ENCODE measurements around the gene DUSP5. TPM values are rescaled to one million over a fixed set of nuclear protein-coding genes. Genes with fewer than 3 reads are reported as not detected.

Gene DUSP5, protein sequence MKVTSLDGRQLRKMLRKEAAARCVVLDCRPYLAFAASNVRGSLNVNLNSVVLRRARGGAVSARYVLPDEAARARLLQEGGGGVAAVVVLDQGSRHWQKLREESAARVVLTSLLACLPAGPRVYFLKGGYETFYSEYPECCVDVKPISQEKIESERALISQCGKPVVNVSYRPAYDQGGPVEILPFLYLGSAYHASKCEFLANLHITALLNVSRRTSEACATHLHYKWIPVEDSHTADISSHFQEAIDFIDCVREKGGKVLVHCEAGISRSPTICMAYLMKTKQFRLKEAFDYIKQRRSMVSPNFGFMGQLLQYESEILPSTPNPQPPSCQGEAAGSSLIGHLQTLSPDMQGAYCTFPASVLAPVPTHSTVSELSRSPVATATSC
- total RNA-seq (47.5 and 49.6 TPM in 2 replicates), polyA plus RNA-seq (54.2 and 60.7 TPM in 2 replicates)

DNA sequence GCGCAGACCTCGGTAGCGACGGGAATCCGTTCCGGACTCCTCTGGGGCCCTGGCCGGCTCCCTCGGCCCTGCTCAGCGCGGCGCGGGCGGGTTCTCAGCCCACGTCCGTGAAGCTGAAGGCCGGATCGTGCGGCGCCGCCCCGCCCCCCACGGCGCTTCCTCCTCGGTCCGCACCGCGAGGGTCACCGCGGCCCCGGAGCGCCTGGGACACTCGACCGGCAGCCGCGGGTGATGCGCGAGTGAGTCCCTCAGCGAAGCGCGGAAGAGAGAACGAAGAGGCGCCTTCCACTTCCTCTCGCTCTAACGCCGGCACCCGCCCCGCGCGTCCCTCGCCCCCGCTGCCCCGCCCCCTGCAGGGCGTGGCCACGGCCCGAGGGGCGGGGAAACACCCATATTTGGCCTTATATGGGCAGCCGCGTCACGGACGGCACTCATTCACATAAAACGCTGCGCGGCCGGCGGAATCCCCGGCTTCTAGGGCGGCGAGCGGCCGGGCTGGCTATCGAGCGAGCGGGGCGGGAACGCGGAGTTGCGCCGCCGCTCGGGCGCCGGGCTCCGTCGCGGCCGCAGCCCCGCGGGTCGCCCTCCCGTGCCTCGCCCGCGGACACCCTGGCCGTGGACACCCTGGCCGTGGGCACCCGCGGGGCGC is at the start of gene DUSP5:
TSS of gene DUSP5 (plus strand) at position 470 of the 649 bp plus-strand sequence. CDS start 215 bp downstream, outside the sequence.
- WGBS (ENCODE audit: low lambda C conversion rate, missing lambda C conversion rate): 2% methylated on average over 56 of the region's 98 CpGs
- DNase-seq (ENCODE audit: low spot score): peak; percentile 97
- H3K4me2 ChIP-seq: peak within 1 kb of the TSS; percentile 86
- peaks cover 16% of the 10 kb centered on the region for H3K27me3 ChIP-seq
- peak within 1 kb of the TSS; percentile 68 for H3K4me3 ChIP-seq
- H3K9me2 ChIP-seq (replicated peaks; ENCODE audit: insufficient read depth): no peaks in the 10 kb centered on the region
- peak within 1 kb of the TSS; percentile 94 for H3K27ac ChIP-seq
- peaks cover 32% of the 10 kb centered on the region for H3K4me1 ChIP-seq (ENCODE audit: insufficient read depth)
- peaks cover 3% of the 10 kb centered on the region for H4K20me1 ChIP-seq (ENCODE audit: insufficient read depth, poor library complexity, severe bottlenecking)
- H3K9me3 ChIP-seq (ENCODE audit: low read depth): no peaks in the 10 kb centered on the region
- no peaks in the 10 kb centered on the region for H3K36me3 ChIP-seq (replicated peaks; ENCODE audit: insufficient read depth, low read depth)
- peaks cover 6% of the 10 kb centered on the region for H3K79me2 ChIP-seq
- TF ChIP-seq, protein P1, sequence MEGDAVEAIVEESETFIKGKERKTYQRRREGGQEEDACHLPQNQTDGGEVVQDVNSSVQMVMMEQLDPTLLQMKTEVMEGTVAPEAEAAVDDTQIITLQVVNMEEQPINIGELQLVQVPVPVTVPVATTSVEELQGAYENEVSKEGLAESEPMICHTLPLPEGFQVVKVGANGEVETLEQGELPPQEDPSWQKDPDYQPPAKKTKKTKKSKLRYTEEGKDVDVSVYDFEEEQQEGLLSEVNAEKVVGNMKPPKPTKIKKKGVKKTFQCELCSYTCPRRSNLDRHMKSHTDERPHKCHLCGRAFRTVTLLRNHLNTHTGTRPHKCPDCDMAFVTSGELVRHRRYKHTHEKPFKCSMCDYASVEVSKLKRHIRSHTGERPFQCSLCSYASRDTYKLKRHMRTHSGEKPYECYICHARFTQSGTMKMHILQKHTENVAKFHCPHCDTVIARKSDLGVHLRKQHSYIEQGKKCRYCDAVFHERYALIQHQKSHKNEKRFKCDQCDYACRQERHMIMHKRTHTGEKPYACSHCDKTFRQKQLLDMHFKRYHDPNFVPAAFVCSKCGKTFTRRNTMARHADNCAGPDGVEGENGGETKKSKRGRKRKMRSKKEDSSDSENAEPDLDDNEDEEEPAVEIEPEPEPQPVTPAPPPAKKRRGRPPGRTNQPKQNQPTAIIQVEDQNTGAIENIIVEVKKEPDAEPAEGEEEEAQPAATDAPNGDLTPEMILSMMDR (IDR thresholded peaks at IDR 0.05; ENCODE audit: poor library complexity): no peak
- TF ChIP-seq EZH2phosphoT487 (IDR thresholded peaks at IDR 0.05; ENCODE audit: low read depth, severe bottlenecking, unreplicated experiment) (no peak), EZH2 (IDR thresholded peaks at IDR 0.05; ENCODE audit: borderline replicate concordance) (no peak)
- peak within 1 kb of the TSS; percentile 67 for H2AFZ ChIP-seq

DNA sequence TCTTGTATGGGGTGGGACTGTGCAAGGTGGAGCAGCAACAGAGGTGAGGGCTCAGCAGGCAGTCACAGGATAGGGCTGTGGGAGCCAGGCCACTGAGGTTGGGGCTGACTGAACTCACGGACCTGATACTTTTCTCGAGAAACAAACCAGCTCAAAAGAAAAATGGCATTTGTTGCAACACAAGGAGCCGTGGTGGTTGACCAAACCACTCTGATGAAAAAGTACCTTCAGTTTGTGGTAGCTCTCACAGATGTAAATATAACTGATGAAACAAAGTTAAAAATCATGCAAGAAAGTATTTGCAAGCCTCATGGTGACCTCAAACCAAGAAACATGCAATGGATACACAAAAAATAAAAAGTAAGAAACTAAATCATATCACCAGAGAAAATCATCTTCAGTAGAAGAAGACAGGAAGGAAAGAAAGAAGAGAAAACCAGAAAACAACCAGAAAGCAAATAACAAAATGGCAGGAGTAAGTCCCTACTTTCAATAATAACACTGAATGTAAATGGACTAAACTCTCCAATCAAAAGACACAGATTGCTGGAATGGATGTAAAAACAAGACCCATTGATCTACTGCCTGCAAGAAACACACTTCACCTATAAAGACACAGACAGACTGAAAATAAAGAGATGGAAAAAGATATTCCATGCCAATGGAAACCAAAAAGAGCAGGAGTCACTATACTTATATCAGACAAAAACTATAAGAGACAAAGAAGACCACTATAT is 48.9 kb upstream of the DUSP5 start:
- H3K9me3 ChIP-seq (ENCODE audit: low read depth): no peaks in the 10 kb centered on the region
- H4K20me1 ChIP-seq (ENCODE audit: insufficient read depth, poor library complexity, severe bottlenecking): no peaks in the 10 kb centered on the region
- no peak overlapping the region for H3K4me3 ChIP-seq
- H3K4me2 ChIP-seq: no peak overlapping the region
- TF ChIP-seq EZH2 (IDR thresholded peaks at IDR 0.05; ENCODE audit: borderline replicate concordance): no peak
- H2AFZ ChIP-seq: no peak overlapping the region
- H3K27me3 ChIP-seq: no peaks in the 10 kb centered on the region
- H3K9me2 ChIP-seq (replicated peaks; ENCODE audit: insufficient read depth): no peaks in the 10 kb centered on the region
- no peaks in the 10 kb centered on the region for H3K36me3 ChIP-seq (replicated peaks; ENCODE audit: insufficient read depth, low read depth)
- no peaks in the 10 kb centered on the region for H3K79me2 ChIP-seq
- no peaks in the 10 kb centered on the region for H3K4me1 ChIP-seq (ENCODE audit: insufficient read depth)
- no peak overlapping the region for H3K27ac ChIP-seq
- no peak for DNase-seq (ENCODE audit: low spot score)
- 93% methylated on average over 3 of the region's 3 CpGs for WGBS (ENCODE audit: low lambda C conversion rate, missing lambda C conversion rate)

DNA sequence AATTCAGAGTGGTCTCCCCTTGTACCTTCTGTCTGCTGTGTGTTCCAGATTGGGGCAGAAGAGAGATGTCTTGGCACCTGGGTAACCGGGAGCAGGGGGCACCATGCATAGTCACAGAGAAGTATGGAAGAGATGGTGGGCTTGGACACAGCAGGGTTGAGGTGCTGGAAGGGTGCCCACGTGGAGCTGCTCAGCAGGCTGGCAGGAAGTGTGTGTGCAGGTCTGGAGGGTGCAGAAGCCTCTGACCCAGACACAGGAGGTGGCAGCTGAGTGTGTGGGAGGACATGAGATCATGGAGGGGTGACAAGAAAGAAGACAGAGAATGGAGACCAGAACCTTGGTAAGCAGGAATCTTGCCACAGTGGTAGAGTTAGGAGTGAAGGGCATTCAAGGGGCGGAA is 42.3 kb upstream of the DUSP5 start:
- no peaks in the 10 kb centered on the region for H4K20me1 ChIP-seq (ENCODE audit: insufficient read depth, poor library complexity, severe bottlenecking)
- no peak overlapping the region for H3K4me2 ChIP-seq
- no peaks in the 10 kb centered on the region for H3K36me3 ChIP-seq (replicated peaks; ENCODE audit: insufficient read depth, low read depth)
- no peaks in the 10 kb centered on the region for H3K9me3 ChIP-seq (ENCODE audit: low read depth)
- no peak overlapping the region for H2AFZ ChIP-seq
- H3K4me3 ChIP-seq: no peak overlapping the region
- WGBS (ENCODE audit: low lambda C conversion rate, missing lambda C conversion rate): 62% methylated on average over 3 of the region's 3 CpGs
- no peaks in the 10 kb centered on the region for H3K9me2 ChIP-seq (replicated peaks; ENCODE audit: insufficient read depth)
- H3K27ac ChIP-seq: no peak overlapping the region
- no peak for DNase-seq (ENCODE audit: low spot score)
- H3K27me3 ChIP-seq: no peaks in the 10 kb centered on the region
- no peaks in the 10 kb centered on the region for H3K79me2 ChIP-seq
- H3K4me1 ChIP-seq (ENCODE audit: insufficient read depth): no peaks in the 10 kb centered on the region
- TF ChIP-seq EZH2 (IDR thresholded peaks at IDR 0.05; ENCODE audit: borderline replicate concordance) (no peak), EZH2phosphoT487 (IDR thresholded peaks at IDR 0.05; ENCODE audit: low read depth, severe bottlenecking, unreplicated experiment) (no peak)
- TF ChIP-seq, protein P1 (IDR thresholded peaks at IDR 0.05; ENCODE audit: poor library complexity): no peak
